ENCODE data around the gene RORB.

The RORB gene

GRCh38 chr9:74496819-74497747, at the start of gene RORB:
TSS of gene RORB (plus strand) at chr9:74497335. CDS start at chr9:74497977, 642 bp downstream.
- no peak for DNase-seq (ENCODE audit: low read depth)

- DNase-seq (ENCODE audit: low read depth) = no peak
Observed at GRCh38 chr9:74447451-74448193, 49.5 kb upstream of the RORB start.

- DNase-seq (ENCODE audit: low read depth) = no peak
Observed at GRCh38 chr9:74449060-74449459, 48.1 kb upstream of the RORB start.

GRCh38 chr9:74458832-74459231, 38.3 kb upstream of the RORB start:
- no peak for DNase-seq (ENCODE audit: low read depth)

- no peak for DNase-seq (ENCODE audit: low read depth)
Observed at GRCh38 chr9:74463825-74464224, 33.3 kb upstream of the RORB start.

GRCh38 chr9:74478606-74479005, 18.5 kb upstream of the RORB start:
- DNase-seq (ENCODE audit: low read depth) = no peak

GRCh38 chr9:74479711-74480110, 17.4 kb upstream of the RORB start:
- DNase-seq (ENCODE audit: low read depth) = no peak

- DNase-seq (ENCODE audit: low read depth) = no peak
Observed at GRCh38 chr9:74487395-74487794, 9.7 kb upstream of the RORB start.

- no peak for DNase-seq (ENCODE audit: low read depth)
Observed at GRCh38 chr9:74493512-74493911, 3.6 kb upstream of the RORB start.

GRCh38 chr9:74494490-74494889, 2.6 kb upstream of the RORB start:
- DNase-seq (ENCODE audit: low read depth) = no peak

- no peak for DNase-seq (ENCODE audit: low read depth)
Observed at GRCh38 chr9:74496406-74496805, 729 bp upstream of the RORB start.

GRCh38 chr9:74497748-74498620, 849 bp downstream of the RORB start:
- no peak for DNase-seq (ENCODE audit: low read depth)

GRCh38 chr9:74498621-74499095, 1.5 kb downstream of the RORB start:
- no peak for DNase-seq (ENCODE audit: low read depth)

GRCh38 chr9:74499111-74499601, 2.0 kb downstream of the RORB start:
- DNase-seq (ENCODE audit: low read depth) = no peak

GRCh38 chr9:74499770-74500583, 2.8 kb downstream of the RORB start:
- DNase-seq (ENCODE audit: low read depth) = no peak

GRCh38 chr9:74500584-74500924, 3.4 kb downstream of the RORB start:
- no peak for DNase-seq (ENCODE audit: low read depth)

- DNase-seq (ENCODE audit: low read depth) = no peak
Observed at GRCh38 chr9:74501570-74501969, 4.4 kb downstream of the RORB start.

GRCh38 chr9:74503219-74503618, 6.1 kb downstream of the RORB start:
- no peak for DNase-seq (ENCODE audit: low read depth)

- no peak for DNase-seq (ENCODE audit: low read depth)
Observed at GRCh38 chr9:74503666-74504065, 6.5 kb downstream of the RORB start.

GRCh38 chr9:74511333-74511732, 14.2 kb downstream of the RORB start:
- DNase-seq (ENCODE audit: low read depth) = no peak

GRCh38 chr9:74512416-74512815, 15.3 kb downstream of the RORB start:
- DNase-seq (ENCODE audit: low read depth) = no peak
